Fibroblast of lung (primary cell): ENCODE measurements around the gene FBXO38. TPM values are rescaled to one million over a fixed set of nuclear protein-coding genes. Genes with fewer than 3 reads are reported as not detected.

Experiments used
- DNase-seq, 2 donors: peaks; one replicate each; pipeline versions ENCODE4 v3.0.0 to v3.0.0-alpha.2; 2010; ENCODE audit warnings: low read depth in 2 of 2
- H2AFZ ChIP-seq: 2 replicates; pipeline ENCODE4 v1.5.1; 2012; ENCODE audit warnings: low read length, control low read depth, inconsistent platforms
- H3K27ac ChIP-seq: 2 replicates; pipeline ENCODE4 v1.5.1; 2011; ENCODE audit warnings: low read length, control low read depth; ENCODE audit not compliant: insufficient read depth
- H3K27me3 ChIP-seq: 2 replicates; pipeline ENCODE4 v1.5.1; 2011; ENCODE audit warnings: mild to moderate bottlenecking, low read length; ENCODE audit not compliant: control insufficient read depth, insufficient read depth
- H3K36me3 ChIP-seq: 2 replicates; pipeline ENCODE4 v1.5.1; 2011; ENCODE audit warnings: low read length; ENCODE audit not compliant: control insufficient read depth, insufficient read depth
- H3K4me1 ChIP-seq: 2 replicates; pipeline ENCODE4 v1.5.1; 2011; ENCODE audit warnings: low read length; ENCODE audit not compliant: control insufficient read depth, insufficient read depth; ENCODE audit errors: extremely low read depth
- H3K4me2 ChIP-seq: 2 replicates; pipeline ENCODE4 v1.5.1; 2011; ENCODE audit warnings: low read length, control low read depth; ENCODE audit not compliant: insufficient read depth; ENCODE audit errors: extremely low read depth
- H3K4me3 ChIP-seq, 4 experiments: fragments of 200-600 bp in 1 of 4; sonication (generic) in 1 of 4; replicated peaks in 1 of 4; 2 replicates each; pipeline ENCODE4 v1.5.1; 2011 to 2016; ENCODE audit warnings: low read length in 4 of 4, low read depth in 3 of 4, mild to moderate bottlenecking in 3 of 4, control low read depth in 2 of 4, inconsistent platforms in 1 of 4, mixed read lengths in 1 of 4; ENCODE audit not compliant: insufficient read depth in 1 of 4; ENCODE audit errors: control extremely low read depth in 1 of 4
- H3K79me2 ChIP-seq: 2 replicates; pipeline ENCODE4 v1.5.1; 2012; ENCODE audit warnings: mild to moderate bottlenecking, low read length, inconsistent platforms; ENCODE audit not compliant: control insufficient read depth, insufficient read depth
- H3K9ac ChIP-seq: 2 replicates; pipeline ENCODE4 v1.5.1; 2011; ENCODE audit warnings: mild to moderate bottlenecking, low read length, control low read depth; ENCODE audit not compliant: insufficient read depth
- H3K9me3 ChIP-seq: 2 replicates; pipeline ENCODE4 v1.5.1; 2012; ENCODE audit warnings: low read depth, low read length; ENCODE audit not compliant: control insufficient read depth, insufficient read depth
- H4K20me1 ChIP-seq: 2 replicates; pipeline ENCODE4 v1.5.1; 2011; ENCODE audit warnings: low read length; ENCODE audit not compliant: control insufficient read depth, insufficient read depth; ENCODE audit errors: extremely low read depth
- CTCF ChIP-seq, 2 donors: IDR thresholded peaks in 1 of 2; conservative IDR thresholded peaks in 1 of 2; 1 replicate in 1 of 2; 2 replicates in 1 of 2; pipeline ENCODE4 v1.5.1; 2011 to 2012; ENCODE audit warnings: low read length in 2 of 2, control low read depth in 1 of 2, inconsistent platforms in 1 of 2, low read depth in 1 of 2, mild to moderate bottlenecking in 1 of 2
- EZH2 ChIP-seq: IDR thresholded peaks from 2 replicates; pipeline ENCODE4 v1.5.1; 2012; ENCODE audit warnings: low read length, control low read depth, mild to moderate bottlenecking; ENCODE audit errors: missing control alignments
- polyA plus RNA-seq, 2 donors: library from polyadenylated mRNA; depleted of rRNA in 1 of 2; stranded (reverse) in 1 of 2; unstranded in 1 of 2; fragments of >200 nt; gene quantifications; 2 replicates each; pipeline ENCODE4 v1.2.1, GENCODE V29; 2011 to 2012; ENCODE audit warnings: missing spikeins in 1 of 2
- total RNA-seq: library from RNA; depleted of rRNA; stranded (reverse); fragments of >200 nt; gene quantifications from 2 replicates; pipeline ENCODE4 v1.2.1, GENCODE V29; 2014

FBXO38 gene
- total and polyA plus RNA-seq, 2 donors (not counting 1 experiment from before 2014, with no cell fraction given): 25.0 to 62.4 TPM

DNA sequence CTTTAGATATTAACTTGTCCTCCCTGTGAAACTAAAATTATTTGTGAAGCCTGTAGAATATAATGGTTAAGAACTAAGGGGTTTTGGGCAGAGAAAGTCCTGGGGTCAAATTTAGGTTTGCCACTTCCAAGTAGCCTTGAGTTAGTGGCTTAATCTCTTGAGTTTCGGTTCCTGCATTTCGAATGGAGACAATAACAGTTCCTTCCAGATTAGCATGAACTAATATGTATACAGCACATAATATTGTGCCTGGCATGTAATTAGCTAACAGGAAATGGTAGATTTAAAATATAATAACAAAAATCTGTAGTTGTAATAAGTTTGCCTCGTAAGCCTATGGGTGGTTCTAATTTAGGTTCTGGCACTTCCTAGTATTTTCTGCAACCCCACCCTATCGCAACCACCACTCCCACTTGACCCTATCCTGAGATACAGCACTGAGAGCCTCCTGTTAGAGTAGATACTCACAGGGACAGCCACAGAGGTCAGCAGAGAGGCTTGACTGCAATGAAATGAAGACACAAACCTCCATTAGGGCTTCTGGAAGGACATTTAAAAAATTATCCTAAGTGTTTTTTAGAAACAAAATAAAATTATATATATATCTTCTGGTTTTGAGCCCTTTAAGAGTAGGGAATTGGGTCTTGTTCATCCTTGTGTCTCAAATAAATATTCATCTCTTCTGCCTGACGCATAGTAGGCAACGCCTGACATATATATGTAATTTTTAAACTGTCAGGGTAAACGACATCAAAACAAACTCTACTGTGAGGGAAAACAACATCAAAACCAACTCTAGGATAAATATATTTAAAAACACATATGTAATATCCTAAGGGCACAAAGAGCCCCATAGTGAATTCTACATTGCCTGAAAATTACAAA, 39.9 kb upstream of the FBXO38 start:
- no peaks in the 10 kb centered on the region for H4K20me1 ChIP-seq

DNA sequence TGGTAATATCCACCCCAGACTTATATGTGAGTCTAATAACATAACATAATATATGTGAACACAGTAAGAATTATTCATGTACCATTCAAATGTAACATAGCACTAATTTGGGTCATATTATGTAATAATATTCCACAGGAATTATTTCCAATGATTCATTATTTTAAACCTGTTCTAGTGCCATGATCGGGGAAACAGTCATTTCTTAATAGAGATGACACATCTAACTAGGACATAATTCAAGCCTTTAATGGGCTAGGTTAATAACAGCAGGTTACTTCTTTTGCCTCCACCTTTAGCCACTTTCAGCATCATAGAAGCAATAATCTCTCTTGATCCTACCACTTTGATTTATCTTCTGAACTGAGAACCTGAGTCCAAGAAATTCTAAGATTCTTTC, 36.1 kb upstream of the FBXO38 start:
- Histone ChIP-seq H3K27me3 (no peaks in the 10 kb centered on the region), H4K20me1 (no peaks in the 10 kb centered on the region), H3K4me1 (no peaks in the 10 kb centered on the region), H3K36me3 (no peaks in the 10 kb centered on the region), H3K4me2 (no peak overlapping the region), H3K9me3 (no peaks in the 10 kb centered on the region), H3K4me3 (no peak overlapping the region), H3K79me2 (no peaks in the 10 kb centered on the region), H3K9ac (no peak overlapping the region), H2AFZ (no peak overlapping the region), H3K27ac (no peak overlapping the region)
- DNase-seq: no peak
- TF ChIP-seq CTCF (conservative IDR thresholded peaks at IDR 0.05 in 1 of 2, IDR thresholded peaks at IDR 0.05 in 1 of 2; ENCODE audit: low read depth in 1 of 2, low read length in 2 of 2) (no peak), EZH2 (no peak)

More for the DNA sequence above, 39.9 kb upstream of the FBXO38 start:
- H3K9me3 ChIP-seq: no peaks in the 10 kb centered on the region
- H3K36me3 ChIP-seq: no peaks in the 10 kb centered on the region
- no peak overlapping the region for H2AFZ ChIP-seq
- no peak overlapping the region for H3K27ac ChIP-seq
- DNase-seq: no peak
- H3K79me2 ChIP-seq: no peaks in the 10 kb centered on the region
- no peaks in the 10 kb centered on the region for H3K27me3 ChIP-seq
- no peaks in the 10 kb centered on the region for H3K4me1 ChIP-seq
- TF ChIP-seq CTCF (conservative IDR thresholded peaks at IDR 0.05 in 1 of 2, IDR thresholded peaks at IDR 0.05 in 1 of 2; ENCODE audit: low read depth in 1 of 2, low read length in 2 of 2): no peak
- no peak for TF ChIP-seq EZH2
- H3K4me3 ChIP-seq: no peak overlapping the region
- H3K9ac ChIP-seq: no peak overlapping the region
- no peak overlapping the region for H3K4me2 ChIP-seq

- no peak overlapping the region for H3K27ac ChIP-seq
- no peak overlapping the region for H3K4me3 ChIP-seq
- no peak overlapping the region for H3K4me2 ChIP-seq
- no peak for DNase-seq
- H3K27me3 ChIP-seq: no peaks in the 10 kb centered on the region
- H4K20me1 ChIP-seq: no peaks in the 10 kb centered on the region
- no peaks in the 10 kb centered on the region for H3K9me3 ChIP-seq
- H3K9ac ChIP-seq: no peak overlapping the region
- H3K36me3 ChIP-seq: no peaks in the 10 kb centered on the region
- no peaks in the 10 kb centered on the region for H3K4me1 ChIP-seq
- H2AFZ ChIP-seq: no peak overlapping the region
- H3K79me2 ChIP-seq: no peaks in the 10 kb centered on the region
- TF ChIP-seq CTCF (conservative IDR thresholded peaks at IDR 0.05 in 1 of 2, IDR thresholded peaks at IDR 0.05 in 1 of 2; ENCODE audit: low read depth in 1 of 2, low read length in 2 of 2) (no peak), EZH2 (no peak)
These were observed 31.1 kb upstream of the FBXO38 start for GRCh38 chr5:148352696-148353095.
